Suppressor macrophage treated with lipopolysaccharide for 1 hour (primary cell): ENCODE data around the gene GDAP2.

Experiments
- DNase-seq, 3 donors: peaks; one replicate each; pipeline ENCODE4 v3.0.0-alpha.2; 2020 to 2022

GDAP2 gene

GRCh38 chr1:117838911-117839310 lies 90.5 kb downstream of the GDAP2 start:
- DNase-seq: no peak

- DNase-seq: no peak
Measured at GRCh38 chr1:117836069-117836468, 93.4 kb downstream of the GDAP2 start.

- no peak for DNase-seq
Measured at GRCh38 chr1:117834416-117834815, 95.0 kb downstream of the GDAP2 start.

- no peak for DNase-seq
Measured at GRCh38 chr1:117832453-117832852, 97.0 kb downstream of the GDAP2 start.

GRCh38 chr1:117830222-117830621 lies 99.2 kb downstream of the GDAP2 start:
- no peak for DNase-seq

- no peak for DNase-seq
Measured at GRCh38 chr1:117828201-117828600, 101.2 kb downstream of the GDAP2 start.

GRCh38 chr1:117826540-117827078 lies 102.8 kb downstream of the GDAP2 start:
- peak; percentile 15 to 52 (median 23) for DNase-seq

- no peak for DNase-seq
Measured at GRCh38 chr1:117826119-117826518, 103.3 kb downstream of the GDAP2 start.

- DNase-seq: no peak
Measured at GRCh38 chr1:117825414-117825813, 104.0 kb downstream of the GDAP2 start.

GRCh38 chr1:117824616-117825015 lies 104.8 kb downstream of the GDAP2 start:
- DNase-seq: no peak

GRCh38 chr1:117821774-117822482 lies 107.5 kb downstream of the GDAP2 start:
- no peak for DNase-seq

GRCh38 chr1:117821382-117821755 lies 108.1 kb downstream of the GDAP2 start:
- no peak for DNase-seq

- DNase-seq: no peak
Measured at GRCh38 chr1:117820694-117821381, 108.6 kb downstream of the GDAP2 start.

GRCh38 chr1:117820096-117820495 lies 109.3 kb downstream of the GDAP2 start:
- no peak for DNase-seq

- no peak for DNase-seq
Measured at GRCh38 chr1:117819301-117819700, 110.1 kb downstream of the GDAP2 start.

- DNase-seq: no peak
Measured at GRCh38 chr1:117818456-117818855, 111.0 kb downstream of the GDAP2 start.

GRCh38 chr1:117817629-117818028 lies 111.8 kb downstream of the GDAP2 start:
- no peak for DNase-seq

GRCh38 chr1:117815926-117816325 lies 113.5 kb downstream of the GDAP2 start:
- no peak for DNase-seq

GRCh38 chr1:117814856-117815797 lies 114.3 kb downstream of the GDAP2 start:
- DNase-seq: no peak
